NB4 (cell line): ENCODE measurements around the gene CISD2.

Source experiments
- DNase-seq: peaks from one replicate; pipeline ENCODE4 v3.0.0; 2010; ENCODE audit warnings: low read depth
- H3K4me3 ChIP-seq: one replicate; pipeline ENCODE4 v1.5.1; 2011; ENCODE audit warnings: mild to moderate bottlenecking, low read depth, low read length, moderate library complexity
- CTCF ChIP-seq: IDR thresholded peaks from one replicate; pipeline ENCODE4 v1.5.1; 2012; ENCODE audit warnings: low read depth, low read length
- MYC ChIP-seq: IDR thresholded peaks from 2 replicates; pipeline ENCODE4 v1.6.1; 2011; ENCODE audit warnings: low read depth, low read length
- POLR2A ChIP-seq: IDR thresholded peaks from 2 replicates; pipeline ENCODE4 v1.6.1; 2011; ENCODE audit warnings: mild to moderate bottlenecking; ENCODE audit not compliant: insufficient read length; ENCODE audit errors: extremely low read depth
- TF ChIP-seq, protein P1 (sequence below): IDR thresholded peaks from 2 replicates; pipeline ENCODE4 v1.6.1; 2011; ENCODE audit warnings: low read depth, low read length

Gene CISD2

DNA sequence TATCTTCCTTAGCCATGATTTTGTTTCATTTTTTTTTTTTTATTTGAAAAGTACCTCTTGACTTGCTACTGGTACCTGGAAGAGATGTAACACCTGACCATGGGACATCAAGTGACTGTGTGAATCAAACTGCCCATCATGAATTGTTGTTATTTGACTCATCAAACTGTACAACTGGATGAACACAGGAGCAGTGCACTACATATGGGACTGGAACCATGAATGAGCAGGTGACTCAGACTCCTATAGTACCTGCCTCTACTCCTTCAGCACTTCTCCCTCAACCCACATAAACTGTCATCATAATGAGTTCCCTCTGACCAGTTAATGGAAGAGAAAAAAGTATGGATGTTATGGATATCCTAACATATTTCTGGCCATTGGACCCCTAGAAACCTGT lies 25.5 kb upstream of the CISD2 start:
- DNase-seq, result no peak
- TF ChIP-seq CTCF, result no peak
- TF ChIP-seq POLR2A, result no peak
- no peak for TF ChIP-seq MYC
- TF ChIP-seq, protein P1, sequence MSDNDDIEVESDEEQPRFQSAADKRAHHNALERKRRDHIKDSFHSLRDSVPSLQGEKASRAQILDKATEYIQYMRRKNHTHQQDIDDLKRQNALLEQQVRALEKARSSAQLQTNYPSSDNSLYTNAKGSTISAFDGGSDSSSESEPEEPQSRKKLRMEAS, result no peak
- H3K4me3 ChIP-seq, result no peak overlapping the region

DNA sequence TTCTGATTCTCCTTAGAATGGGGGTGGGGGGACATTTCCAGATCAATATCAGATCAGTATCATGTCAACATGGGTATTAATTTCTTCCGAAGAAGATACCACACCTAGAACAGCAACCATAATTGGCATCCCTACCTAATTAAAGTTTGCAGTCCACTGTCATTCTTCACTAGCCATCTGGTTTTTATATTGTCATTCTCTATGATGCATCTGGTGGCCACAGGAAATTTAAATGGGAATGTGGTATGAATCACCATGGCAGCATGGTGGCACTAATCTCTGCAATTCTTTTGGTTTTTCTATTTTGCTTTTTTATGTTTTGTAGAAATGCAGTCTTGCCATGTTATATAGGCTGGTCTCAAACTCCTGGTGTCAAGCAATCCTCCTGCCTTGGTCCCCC lies 24.9 kb upstream of the CISD2 start:
- no peak overlapping the region for H3K4me3 ChIP-seq
- TF ChIP-seq, protein P1, result no peak
- TF ChIP-seq CTCF (no peak), MYC (no peak), POLR2A (no peak)
- no peak for DNase-seq

GRCh38 chr4:102847687-102848086 lies 21.1 kb upstream of the CISD2 start:
- no peak overlapping the region for H3K4me3 ChIP-seq
- TF ChIP-seq CTCF, result no peak
- TF ChIP-seq MYC, result no peak
- no peak for TF ChIP-seq POLR2A
- TF ChIP-seq, protein P1, result no peak
- DNase-seq, result no peak

GRCh38 chr4:102849579-102850104 lies 19.1 kb upstream of the CISD2 start:
- H3K4me3 ChIP-seq, result no peak overlapping the region
- no peak for DNase-seq
- TF ChIP-seq CTCF (no peak), POLR2A (no peak), MYC (no peak)
- TF ChIP-seq, protein P1, result no peak

DNA sequence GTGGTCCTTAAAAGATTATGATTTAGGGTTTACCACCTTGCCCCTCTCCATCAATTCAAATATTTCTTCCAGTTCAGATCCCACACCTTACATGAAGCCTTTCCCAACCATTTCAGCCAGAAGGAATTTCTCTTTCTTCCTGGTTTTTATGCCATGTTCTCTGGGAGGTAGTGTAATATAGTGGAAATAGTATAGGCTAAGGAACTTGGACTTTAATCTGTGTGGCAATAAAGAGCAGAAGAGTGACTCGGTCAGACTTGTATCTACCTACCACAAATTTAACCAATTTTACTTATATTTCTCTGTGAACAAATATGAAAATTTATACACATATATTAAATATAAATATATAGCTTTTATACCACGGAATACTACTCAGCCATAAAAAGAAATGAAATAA lies 18.4 kb upstream of the CISD2 start:
- no peak for TF ChIP-seq POLR2A
- no peak for TF ChIP-seq CTCF
- TF ChIP-seq, protein P1, result no peak
- no peak for TF ChIP-seq MYC
- no peak for DNase-seq
- H3K4me3 ChIP-seq, result no peak overlapping the region
